Measurements from ENCODE around the gene PARVA. TPM values are rescaled to one million over a fixed set of nuclear protein-coding genes. Genes with fewer than 3 reads are reported as not detected.

Gene PARVA
- total RNA-seq, 4 donors from 2014 or later = 10.0 to 25.0 (median 14.2) TPM

DNA sequence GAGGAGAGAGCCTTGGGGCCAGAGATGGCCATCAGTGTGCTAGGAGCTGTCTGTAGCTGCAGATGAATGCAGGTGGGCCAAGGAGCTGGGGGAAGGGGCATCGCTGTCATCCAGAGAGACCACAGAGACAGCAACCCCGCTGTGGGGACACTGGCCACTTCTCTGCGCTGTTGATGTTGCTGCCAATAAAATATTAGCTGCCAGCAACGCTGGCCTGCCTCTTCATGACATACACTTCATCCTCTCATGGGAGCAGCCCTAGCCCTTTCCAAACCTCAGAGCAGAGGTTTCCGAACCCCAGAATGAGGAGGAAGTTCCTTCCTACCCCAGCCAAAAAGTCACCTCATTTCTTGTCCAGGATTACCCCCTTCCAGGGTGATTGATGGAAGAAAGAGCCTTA is 106.2 kb downstream of the PARVA start:
- intact Hi-C loops (cut with DNase I; ENCODE audit: low total_unique reads) = no loop called here

DNA sequence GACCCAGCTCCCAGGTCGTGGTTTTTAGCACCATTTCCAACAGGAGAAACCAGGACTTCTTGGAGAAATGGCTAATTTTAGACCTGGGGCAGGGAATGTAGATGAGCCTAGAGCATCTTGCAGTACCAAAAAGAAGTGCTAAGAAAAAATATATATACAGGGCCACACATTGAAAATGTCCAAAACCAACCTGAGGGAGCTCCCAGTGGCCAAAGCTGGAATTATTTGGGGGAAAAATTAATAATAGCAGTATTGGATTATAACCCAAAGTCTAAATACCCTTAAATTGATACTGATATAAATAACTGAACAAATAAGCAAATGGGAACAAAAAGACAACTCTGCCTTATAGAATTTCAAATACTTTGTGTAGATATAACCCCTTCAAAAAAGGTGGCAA is 108.0 kb downstream of the PARVA start:
- no peak for DNase-seq (ENCODE audit: low spot score in 2 of 2)
- intact Hi-C loops (cut with DNase I; ENCODE audit: low total_unique reads) = no loop called here
- WGBS, 2 donors = 82 to 92% methylated on average over 1 of the region's 1 CpG
- TF ChIP-seq, protein P1, sequence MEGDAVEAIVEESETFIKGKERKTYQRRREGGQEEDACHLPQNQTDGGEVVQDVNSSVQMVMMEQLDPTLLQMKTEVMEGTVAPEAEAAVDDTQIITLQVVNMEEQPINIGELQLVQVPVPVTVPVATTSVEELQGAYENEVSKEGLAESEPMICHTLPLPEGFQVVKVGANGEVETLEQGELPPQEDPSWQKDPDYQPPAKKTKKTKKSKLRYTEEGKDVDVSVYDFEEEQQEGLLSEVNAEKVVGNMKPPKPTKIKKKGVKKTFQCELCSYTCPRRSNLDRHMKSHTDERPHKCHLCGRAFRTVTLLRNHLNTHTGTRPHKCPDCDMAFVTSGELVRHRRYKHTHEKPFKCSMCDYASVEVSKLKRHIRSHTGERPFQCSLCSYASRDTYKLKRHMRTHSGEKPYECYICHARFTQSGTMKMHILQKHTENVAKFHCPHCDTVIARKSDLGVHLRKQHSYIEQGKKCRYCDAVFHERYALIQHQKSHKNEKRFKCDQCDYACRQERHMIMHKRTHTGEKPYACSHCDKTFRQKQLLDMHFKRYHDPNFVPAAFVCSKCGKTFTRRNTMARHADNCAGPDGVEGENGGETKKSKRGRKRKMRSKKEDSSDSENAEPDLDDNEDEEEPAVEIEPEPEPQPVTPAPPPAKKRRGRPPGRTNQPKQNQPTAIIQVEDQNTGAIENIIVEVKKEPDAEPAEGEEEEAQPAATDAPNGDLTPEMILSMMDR (IDR thresholded peaks at IDR 0.05) = no peak
- no peak for TF ChIP-seq POLR2A (IDR thresholded peaks at IDR 0.05)
- no peak overlapping the region for H3K4me3 ChIP-seq (ENCODE audit: low read depth, poor library complexity, severe bottlenecking)

More for the DNA sequence above, 106.2 kb downstream of the PARVA start:
- TF ChIP-seq, protein P1 (IDR thresholded peaks at IDR 0.05) = no peak
- H3K4me3 ChIP-seq (ENCODE audit: low read depth, poor library complexity, severe bottlenecking) = no peak overlapping the region
- WGBS, 2 donors = 80 to 87% methylated on average over 5 of the region's 5 CpGs
- no peak for DNase-seq (ENCODE audit: low spot score in 2 of 2)

DNA sequence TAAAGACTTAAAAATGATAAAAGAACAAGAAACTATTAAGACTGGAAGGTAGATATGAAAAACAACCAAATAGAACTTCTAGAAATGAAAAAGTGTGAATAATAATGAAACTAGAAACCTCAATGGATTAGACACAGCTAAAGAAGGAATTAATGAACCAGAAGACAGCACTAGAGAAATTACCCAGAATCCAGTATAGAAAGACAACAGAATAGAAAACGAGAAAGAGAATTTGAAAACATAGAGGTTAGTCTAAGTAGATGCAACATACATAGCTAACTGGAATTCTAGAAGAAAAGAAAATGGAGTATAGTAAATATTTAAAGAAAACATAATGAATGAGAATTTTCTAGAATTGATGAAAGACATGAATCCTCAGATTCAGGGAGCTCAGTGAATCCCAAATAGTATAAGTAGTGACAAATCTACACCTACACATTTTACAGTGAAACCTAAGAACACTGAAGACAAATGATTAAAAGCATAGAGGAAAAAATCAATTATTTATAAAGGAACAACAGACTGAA is 111.9 kb downstream of the PARVA start:
- no peak overlapping the region for H3K4me3 ChIP-seq (ENCODE audit: low read depth, poor library complexity, severe bottlenecking)
- TF ChIP-seq, protein P1 (IDR thresholded peaks at IDR 0.05) = no peak
- no peak for TF ChIP-seq POLR2A (IDR thresholded peaks at IDR 0.05)
- no peak for DNase-seq (ENCODE audit: low spot score in 2 of 2)
- intact Hi-C loops (cut with DNase I; ENCODE audit: low total_unique reads) = no loop called here
- WGBS, 2 donors = 89 to 96% methylated on average over 1 of the region's 1 CpG

DNA sequence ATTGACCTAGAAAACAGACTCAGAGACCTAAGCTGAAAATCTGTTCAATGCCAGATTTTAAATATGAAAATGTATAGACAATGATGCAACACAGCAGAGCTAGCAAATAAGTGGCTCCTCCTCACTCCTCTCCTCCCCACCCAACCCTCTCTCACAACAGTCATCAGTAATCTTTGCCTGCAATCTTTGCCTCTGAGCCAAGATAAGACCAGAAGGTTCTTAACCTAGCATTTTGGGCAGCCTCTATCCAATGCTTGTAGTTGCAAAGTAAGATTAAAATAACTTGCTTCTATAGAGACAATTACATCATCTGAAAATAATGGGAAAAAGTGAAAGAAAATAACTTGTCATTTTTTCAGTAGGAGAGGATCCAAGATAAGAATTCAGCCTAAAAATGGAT is 117.3 kb downstream of the PARVA start:
- intact Hi-C loops (cut with DNase I; ENCODE audit: low total_unique reads) = no loop called here
- H3K4me3 ChIP-seq (ENCODE audit: low read depth, poor library complexity, severe bottlenecking) = no peak overlapping the region
- TF ChIP-seq, protein P1 (IDR thresholded peaks at IDR 0.05) = no peak
- no peak for TF ChIP-seq POLR2A (IDR thresholded peaks at IDR 0.05)
- no peak for DNase-seq (ENCODE audit: low spot score in 2 of 2)

DNA sequence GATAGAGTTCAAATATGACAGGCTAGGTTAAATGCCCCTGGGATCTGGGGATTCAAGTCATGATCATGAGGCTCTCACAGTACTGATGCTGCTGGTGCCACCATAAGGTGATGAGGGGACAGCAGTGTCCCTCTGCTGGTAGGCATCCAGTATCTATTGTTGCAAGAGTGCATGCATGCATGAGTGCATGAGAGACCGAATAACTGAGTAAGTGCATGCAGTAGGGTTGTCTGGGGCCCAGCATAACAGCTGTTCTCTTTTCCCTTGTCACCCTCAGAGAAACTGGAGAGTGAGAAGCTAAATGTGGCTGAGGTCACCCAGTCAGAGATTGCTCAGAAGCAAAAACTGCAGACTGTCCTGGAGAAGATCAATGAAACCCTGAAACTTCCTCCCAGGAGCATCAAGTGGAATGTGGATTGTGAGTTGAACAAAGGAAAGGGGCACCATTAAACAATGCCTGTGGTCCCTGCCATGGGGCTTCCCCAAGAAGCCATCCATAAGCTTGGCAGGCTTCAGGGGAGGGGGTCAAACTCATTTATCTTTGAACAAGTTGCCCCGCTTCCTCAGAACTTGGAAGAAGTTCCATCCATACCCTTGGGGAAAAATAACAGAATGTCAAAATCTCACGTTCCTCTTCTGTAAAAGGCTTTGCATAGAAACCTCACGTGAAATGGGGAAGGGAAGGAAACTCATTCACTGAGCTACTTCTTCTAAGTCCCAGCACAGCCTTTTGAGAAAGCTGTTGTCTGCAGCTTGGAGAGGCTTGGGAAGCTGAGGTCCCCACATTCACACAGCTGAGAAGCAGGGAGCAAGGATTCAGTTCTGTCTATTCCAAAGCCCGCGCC is 119.0 kb downstream of the PARVA start:
- 75 to 91% methylated on average over 6 of the region's 6 CpGs for WGBS, 2 donors
- intact Hi-C loops (cut with DNase I; ENCODE audit: low total_unique reads) = no loop called here
- TF ChIP-seq POLR2A (IDR thresholded peaks at IDR 0.05) = no peak
- TF ChIP-seq, protein P1 (IDR thresholded peaks at IDR 0.05) = no peak

More for the DNA sequence above, 119.0 kb downstream of the PARVA start:
- no peak for DNase-seq (ENCODE audit: low spot score in 2 of 2)
- H3K4me3 ChIP-seq (ENCODE audit: low read depth, poor library complexity, severe bottlenecking) = no peak overlapping the region

Measured in lower leg skin (tissue), 4 donors.